Bronchus fibroblast of lung (primary cell): ENCODE measurements around the gene DGKA. TPM values are rescaled to one million over a fixed set of nuclear protein-coding genes. Genes with fewer than 3 reads are reported as not detected.

Source experiments
- total RNA-seq: library from RNA; depleted of rRNA; stranded (reverse); fragments of >200 nt; gene quantifications from 2 replicates; pipeline ENCODE4 v1.2.3, GENCODE V29; 2015

DGKA gene
- total RNA-seq: 31.1 and 33.3 TPM in 2 replicates

DNA sequence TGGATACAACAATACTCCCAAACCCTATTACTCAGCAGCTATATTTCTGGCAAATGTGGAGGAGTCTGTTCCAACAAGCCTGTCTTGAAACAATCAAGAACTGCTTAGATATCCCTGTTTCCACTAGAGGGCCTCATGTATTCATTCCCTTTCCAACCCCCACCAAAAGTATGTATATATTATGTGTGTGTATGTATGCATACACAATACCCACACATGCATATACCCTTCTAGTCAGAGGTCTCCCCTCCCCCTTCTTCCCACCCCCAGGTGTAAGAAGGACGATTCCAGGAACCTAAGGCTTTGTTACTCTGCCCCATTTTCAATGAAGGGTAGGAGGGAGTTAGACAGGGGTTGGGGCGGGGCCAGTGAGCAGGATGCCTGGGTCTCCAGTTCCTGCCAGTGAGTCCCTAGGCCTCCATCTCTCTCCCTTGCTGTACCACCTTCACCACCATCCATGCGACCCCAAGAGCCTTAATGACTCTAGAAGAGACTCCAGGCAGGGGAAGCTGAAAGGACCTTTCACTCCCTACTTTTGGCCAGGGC is at the start of gene DGKA:
DGKA (plus strand) TSS at position 392 of the 546 bp plus-strand sequence. CDS start 5,342 bp downstream, outside the sequence.

DNA sequence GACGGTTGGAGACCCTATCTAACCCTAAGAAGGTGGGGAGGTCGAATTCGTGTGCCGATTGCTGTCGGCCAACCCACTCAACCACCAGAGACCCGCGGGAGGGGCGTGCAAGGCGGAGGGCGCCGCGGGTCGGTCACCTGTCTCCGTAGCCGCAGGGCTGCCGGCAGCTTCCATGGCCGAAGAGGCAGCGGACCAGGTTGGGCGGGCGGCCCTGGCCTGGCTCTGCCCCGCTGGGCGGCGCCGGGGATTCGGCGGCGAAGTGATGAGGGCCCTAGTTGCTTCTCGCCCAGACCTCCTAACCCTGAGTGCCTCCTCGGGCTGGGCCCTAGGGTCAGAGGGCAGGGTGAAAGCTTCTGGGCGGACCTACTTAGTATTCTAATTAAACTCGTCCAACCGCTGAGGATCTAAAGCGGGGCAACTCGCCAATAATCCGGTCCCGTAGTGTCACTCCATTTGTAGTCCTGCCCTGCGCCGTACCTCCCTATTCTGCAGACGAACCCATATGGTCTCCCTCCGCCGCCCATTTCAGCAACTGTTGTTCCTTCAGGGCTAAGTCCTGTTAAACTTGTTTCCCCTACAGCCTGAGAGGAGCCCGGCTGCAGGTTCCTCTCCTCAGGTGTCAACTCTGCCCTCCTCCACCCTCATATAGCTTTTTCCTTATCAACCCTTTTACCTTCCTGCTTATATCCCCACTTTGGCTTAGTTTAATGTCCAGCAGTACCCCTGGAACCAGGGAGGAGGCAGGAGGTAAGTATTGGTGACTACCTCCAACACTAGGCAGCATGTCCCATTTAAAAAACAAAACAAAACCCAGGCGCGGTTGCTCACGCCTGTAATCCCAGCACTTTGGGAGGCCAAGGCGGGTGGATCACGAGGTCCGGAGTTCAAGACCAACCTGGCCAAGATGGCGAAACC is 3.1 kb upstream of the DGKA start, which contains the start of gene PYM1:
PYM1 (minus strand) TSS at position 307 of the 915 bp plus-strand sequence; CDS start at position 174, 133 bp downstream.

DNA sequence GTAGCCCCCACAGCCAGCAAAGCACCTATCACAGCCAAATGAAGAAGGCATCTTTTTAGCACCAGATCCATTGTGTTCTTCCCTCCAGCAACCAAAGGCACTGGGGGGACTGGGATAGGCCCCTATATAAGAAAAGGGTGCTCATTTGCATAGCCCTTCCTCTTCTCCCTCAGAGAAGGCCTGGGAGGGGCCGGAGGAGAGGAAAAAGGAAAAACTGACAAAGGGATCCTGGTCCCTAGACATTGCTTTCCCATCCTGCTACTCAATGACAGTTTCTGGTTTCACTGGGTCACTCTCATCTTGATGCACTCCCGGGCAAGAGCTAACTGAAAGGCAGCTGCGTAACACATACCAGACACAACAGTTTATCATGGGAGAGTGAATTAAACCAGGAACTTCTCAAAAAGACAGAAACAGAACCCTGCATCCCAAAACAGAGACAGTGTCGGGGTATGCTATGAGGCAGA is 35.0 kb downstream of the DGKA start, which contains the start of gene PMEL:
PMEL (minus strand) TSS at position 102 of the 467 bp plus-strand sequence; CDS start at position 71, 31 bp downstream.

DNA sequence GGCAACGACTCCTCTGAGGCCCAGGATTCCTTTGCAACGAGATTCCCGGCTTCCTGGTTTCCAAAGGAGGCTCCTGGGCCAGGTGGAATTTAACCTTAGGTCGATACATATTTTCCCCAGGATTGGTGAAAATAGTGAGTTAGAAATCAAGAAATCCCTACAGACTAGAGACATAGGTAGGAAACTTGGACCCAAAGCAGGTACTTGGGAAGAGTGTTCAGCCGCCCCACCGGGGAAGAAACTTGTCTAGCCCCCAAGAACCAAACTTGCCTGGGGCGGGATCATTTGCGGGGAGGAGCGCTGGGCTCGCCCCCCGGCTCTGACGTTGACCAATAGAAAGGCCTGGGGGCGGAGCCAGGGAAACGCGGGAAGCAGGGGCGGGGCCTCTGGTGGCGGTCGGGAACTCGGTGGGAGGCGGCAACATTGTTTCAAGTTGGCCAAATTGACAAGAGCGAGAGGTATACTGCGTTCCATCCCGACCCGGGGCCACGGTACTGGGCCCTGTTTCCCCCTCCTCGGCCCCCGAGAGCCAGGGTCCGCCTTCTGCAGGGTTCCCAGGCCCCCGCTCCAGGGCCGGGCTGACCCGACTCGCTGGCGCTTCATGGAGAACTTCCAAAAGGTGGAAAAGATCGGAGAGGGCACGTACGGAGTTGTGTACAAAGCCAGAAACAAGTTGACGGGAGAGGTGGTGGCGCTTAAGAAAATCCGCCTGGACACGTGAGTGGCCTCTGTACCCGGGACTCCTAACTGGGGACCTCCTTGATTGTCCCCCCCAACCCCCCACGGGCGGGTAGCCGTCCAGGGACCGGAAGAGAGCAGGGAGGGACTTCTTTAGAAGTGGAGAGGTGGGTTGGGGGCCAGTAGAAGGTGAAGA is 35.7 kb downstream of the DGKA start, which contains the start of gene CDK2:
CDK2 (plus strand) TSS at position 423 of the 874 bp plus-strand sequence; CDS start at position 602, 179 bp downstream.

DNA sequence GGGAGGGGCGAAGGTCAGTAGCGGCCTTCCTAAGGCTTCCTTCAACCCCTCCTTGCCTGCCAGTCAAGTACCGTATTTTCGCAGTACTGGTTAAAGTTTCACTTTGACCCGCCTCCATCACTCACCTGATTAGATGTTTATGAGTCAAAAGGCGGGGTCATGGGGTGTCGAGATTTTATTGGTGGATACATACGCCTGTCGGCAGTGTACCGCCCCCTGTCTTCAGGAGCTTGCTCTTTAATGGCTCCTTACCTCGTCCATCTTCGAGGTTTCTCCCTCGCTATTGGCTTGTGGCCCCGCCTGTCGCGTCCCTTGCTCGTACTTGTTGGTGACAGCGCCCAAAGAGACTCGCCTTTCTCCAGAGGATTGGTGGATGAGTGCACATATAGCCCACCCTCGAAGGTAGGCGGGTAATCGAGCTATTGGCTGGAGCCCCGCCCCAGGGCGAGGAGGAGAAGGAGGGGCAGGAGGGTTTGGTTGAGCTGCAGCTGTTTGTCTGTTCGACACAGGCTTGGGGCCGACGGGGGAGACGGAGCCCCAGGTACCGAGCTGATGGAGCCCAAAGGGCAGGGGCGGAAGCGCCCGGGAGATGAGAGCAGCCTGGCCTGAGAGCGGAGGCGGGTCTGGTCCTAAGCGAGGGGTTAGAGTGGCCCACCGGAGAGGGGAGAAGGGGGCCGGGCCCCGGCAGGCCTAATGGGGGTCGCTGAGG is 42.8 kb downstream of the DGKA start, which contains the start of gene RAB5B:
RAB5B (plus strand) TSS at position 480 of the 709 bp plus-strand sequence. CDS start 12,883 bp downstream, outside the sequence.

DNA sequence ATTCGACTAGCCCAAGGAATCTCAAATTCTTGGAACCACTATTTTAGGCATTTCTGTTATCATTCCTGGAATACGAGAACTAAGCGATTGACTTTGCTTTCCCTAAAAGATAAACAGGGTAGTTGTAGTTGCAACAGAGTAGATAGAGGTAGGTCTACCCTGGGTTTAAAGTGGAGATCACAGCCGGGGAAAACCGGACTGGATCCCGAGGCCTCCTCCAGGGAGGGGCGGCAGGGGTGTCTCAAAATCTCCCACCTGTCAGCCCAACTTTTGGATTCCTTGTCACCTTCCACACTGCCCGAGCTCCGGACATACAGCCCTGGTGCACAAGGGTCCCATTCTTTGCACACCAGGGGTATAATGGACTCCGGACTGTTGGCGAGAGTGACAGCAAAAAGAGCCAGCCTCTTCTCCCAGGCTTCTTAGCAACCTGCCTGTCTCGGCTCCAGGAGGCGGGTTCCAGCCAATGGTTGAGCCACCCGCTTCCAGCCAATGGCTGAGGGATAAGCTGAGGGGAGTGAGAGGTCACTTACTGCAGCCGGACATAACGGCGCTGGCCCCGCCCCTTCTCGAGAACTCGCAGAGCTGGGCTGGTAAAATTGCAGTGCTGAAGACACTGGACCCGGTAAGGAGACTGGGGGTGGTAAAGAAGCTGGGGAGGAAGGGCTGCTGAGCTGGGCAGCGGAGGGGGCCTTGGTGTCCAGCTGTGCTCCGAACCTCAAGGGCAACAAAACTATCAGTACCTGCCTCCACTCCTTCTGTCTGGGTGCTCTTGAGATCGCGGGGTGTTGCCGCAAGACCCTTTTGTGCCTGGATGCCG is 66.0 kb downstream of the DGKA start, which contains the start of gene SUOX:
SUOX (plus strand) TSS at position 562 of the 820 bp plus-strand sequence. CDS start 4,946 bp downstream, outside the sequence.

Other genes with a start within 250 kb of the DGKA start
- gene ITGA7, start 223.3 kb upstream of the DGKA start, total RNA-seq: 2.9 and 3.6 TPM in 2 replicates
- 233 TPM in 2 replicates for gene BLOC1S1, start 215.1 kb upstream of the DGKA start, total RNA-seq
- 9.8 and 12.3 TPM in 2 replicates for gene RDH5, start 210.8 kb upstream of the DGKA start, total RNA-seq
- 823 and 907 TPM in 2 replicates for gene CD63, start 202.2 kb upstream of the DGKA start, total RNA-seq
- 10.9 and 14.3 TPM in 2 replicates for gene GDF11, start 188.0 kb upstream of the DGKA start, total RNA-seq
- 88.3 and 122 TPM in 2 replicates for gene SARNP, start 113.4 kb upstream of the DGKA start, total RNA-seq
- gene ORMDL2, start 113.1 kb upstream of the DGKA start, total RNA-seq: 29.1 and 31.1 TPM in 2 replicates
- 39.7 and 41.9 TPM in 2 replicates for gene DNAJC14, start 101.6 kb upstream of the DGKA start, total RNA-seq
- gene MMP19, start 88.2 kb upstream of the DGKA start, total RNA-seq: 12.4 and 12.6 TPM in 2 replicates
- gene PYM1, start 3.3 kb upstream of the DGKA start, total RNA-seq: 43.4 and 47.9 TPM in 2 replicates
- 0.89 and 1.0 TPM in 2 replicates for gene PMEL, start 34.9 kb downstream of the DGKA start, total RNA-seq
- gene CDK2, start 35.7 kb downstream of the DGKA start, total RNA-seq: 55.6 and 57.4 TPM in 2 replicates
- 50.9 and 51.9 TPM in 2 replicates for gene RAB5B, start 42.9 kb downstream of the DGKA start, total RNA-seq
- gene SUOX, start 66.1 kb downstream of the DGKA start, total RNA-seq: 12.4 and 14.6 TPM in 2 replicates
- 1.2 and 4.4 TPM in 2 replicates for gene IKZF4, start 89.9 kb downstream of the DGKA start, total RNA-seq
- 2,167 and 2,638 TPM in 2 replicates for gene RPS26, start 110.8 kb downstream of the DGKA start, total RNA-seq
- 0.17 and 0.45 TPM in 2 replicates for gene ERBB3, start 149.0 kb downstream of the DGKA start, total RNA-seq
- 212 and 232 TPM in 2 replicates for gene PA2G4, start 173.4 kb downstream of the DGKA start, total RNA-seq
- gene RPL41, start 185.5 kb downstream of the DGKA start, total RNA-seq: 2,695 and 3,059 TPM in 2 replicates
- 3.3 and 4.4 TPM in 2 replicates for gene ZC3H10, start 187.1 kb downstream of the DGKA start, total RNA-seq
- gene ESYT1, start 197.1 kb downstream of the DGKA start, total RNA-seq: 249 and 252 TPM in 2 replicates
- gene MYL6B, start 221.4 kb downstream of the DGKA start, total RNA-seq: 101 and 114 TPM in 2 replicates
- 2,547 and 2,551 TPM in 2 replicates for gene MYL6, start 227.2 kb downstream of the DGKA start, total RNA-seq